ENCODE measurements around the gene IFT80.
A peak's percentile ranks its signal among the peaks of the same experiment; 100 is the strongest.

The IFT80 gene

GRCh38 chr3:160399125-160400029 is at the start of gene IFT80, which contains the start of gene SMC4:
Gene IFT80, minus strand, starts transcription at chr3:160399225. Its CDS starts 14,625 bp downstream, at chr3:160384600.
Gene SMC4, plus strand, starts transcription at chr3:160399650. Its CDS starts 1,177 bp downstream, at chr3:160400827.
- DNase-seq (ENCODE audit: low spot score) = peak; percentile 98

- no peak for DNase-seq (ENCODE audit: low spot score)
These were observed 48.5 kb upstream of the IFT80 start for GRCh38 chr3:160447544-160447943.

- DNase-seq (ENCODE audit: low spot score) = no peak
These were observed 47.6 kb upstream of the IFT80 start for GRCh38 chr3:160446522-160447056.

GRCh38 chr3:160445854-160446253 is 46.8 kb upstream of the IFT80 start:
- no peak for DNase-seq (ENCODE audit: low spot score)

- no peak for DNase-seq (ENCODE audit: low spot score)
These were observed 45.4 kb upstream of the IFT80 start for GRCh38 chr3:160444411-160444810.

- DNase-seq (ENCODE audit: low spot score) = no peak
These were observed 41.7 kb upstream of the IFT80 start for GRCh38 chr3:160440687-160441086.

GRCh38 chr3:160437083-160437455 is 38.0 kb upstream of the IFT80 start:
- DNase-seq (ENCODE audit: low spot score) = no peak

- no peak for DNase-seq (ENCODE audit: low spot score)
These were observed 36.7 kb upstream of the IFT80 start for GRCh38 chr3:160435747-160436146.

- no peak for DNase-seq (ENCODE audit: low spot score)
These were observed 36.1 kb upstream of the IFT80 start for GRCh38 chr3:160435095-160435494.

GRCh38 chr3:160434071-160434470 is 35.0 kb upstream of the IFT80 start:
- no peak for DNase-seq (ENCODE audit: low spot score)

GRCh38 chr3:160427832-160428424 is 28.9 kb upstream of the IFT80 start:
- DNase-seq (ENCODE audit: low spot score) = no peak

- DNase-seq (ENCODE audit: low spot score) = no peak
These were observed 18.3 kb upstream of the IFT80 start for GRCh38 chr3:160417311-160417710.

- peak; percentile 80 for DNase-seq (ENCODE audit: low spot score)
These were observed 14.7 kb upstream of the IFT80 start for GRCh38 chr3:160413613-160414248.

- no peak for DNase-seq (ENCODE audit: low spot score)
These were observed 13.5 kb upstream of the IFT80 start for GRCh38 chr3:160412477-160412876.

GRCh38 chr3:160409812-160410610 is 11.0 kb upstream of the IFT80 start:
- DNase-seq (ENCODE audit: low spot score) = no peak

- no peak for DNase-seq (ENCODE audit: low spot score)
These were observed 4.9 kb upstream of the IFT80 start for GRCh38 chr3:160403796-160404470.

GRCh38 chr3:160403028-160403545 is 4.1 kb upstream of the IFT80 start:
- DNase-seq (ENCODE audit: low spot score) = no peak

- no peak for DNase-seq (ENCODE audit: low spot score)
These were observed 3.4 kb upstream of the IFT80 start for GRCh38 chr3:160402221-160403027.

GRCh38 chr3:160401291-160402095 is 2.5 kb upstream of the IFT80 start:
- DNase-seq (ENCODE audit: low spot score) = no peak
